WTC11 (cell line): ENCODE measurements around the gene TNFRSF14. TPM values are rescaled to one million over a fixed set of nuclear protein-coding genes. Genes with fewer than 3 reads are reported as not detected.

Source experiments
- ATAC-seq: fragments of 200-7000 bp; cut with Tn5 transposase; 2 replicates; pipeline ENCODE4 v1.10.0; 2021; ENCODE audit warnings: mild to moderate bottlenecking, moderate library complexity
- CTCF ChIA-PET: fragments of 300-600 bp; sonication (Branson Sonifier 250); formaldehyde crosslinking; loops from one replicate; lab custom pipeline; 2021; ENCODE audit warnings: antibody characterized with exemption; lab: Charles Lee
- POLR2A ChIA-PET: fragments of 350-600 bp; sonication (Branson Sonifier 250); formaldehyde crosslinking; loops from one replicate; lab custom pipeline; 2021; ENCODE audit warnings: antibody characterized with exemption; lab: Charles Lee
- DNase-seq: peaks from one replicate; pipeline ENCODE4 v3.0.0; 2021; ENCODE audit warnings: low spot score
- H3K27ac Mint-ChIP-seq: 2 replicates; pipeline ENCODE4 v1.8.0; 2021; ENCODE audit warnings: mixed read lengths
- H3K27me3 Mint-ChIP-seq: 2 replicates; pipeline ENCODE4 v1.8.0; 2021; ENCODE audit warnings: low read depth, mild to moderate bottlenecking, moderate library complexity, mixed read lengths
- H3K36me3 Mint-ChIP-seq: 2 replicates; pipeline ENCODE4 v1.8.0; 2021; ENCODE audit warnings: mixed read lengths
- H3K4me1 Mint-ChIP-seq: 2 replicates; pipeline ENCODE4 v1.8.0; 2022; ENCODE audit warnings: mixed read lengths
- H3K4me3 Mint-ChIP-seq: 2 replicates; pipeline ENCODE4 v1.8.0; 2021; ENCODE audit warnings: mild to moderate bottlenecking, moderate library complexity, mixed read lengths
- H3K9me3 Mint-ChIP-seq: 2 replicates; pipeline ENCODE4 v1.8.0; 2021; ENCODE audit warnings: mixed read lengths
- ATF1 ChIP-seq: sonication (generic); formaldehyde crosslinking; IDR thresholded peaks from 2 replicates; pipeline ENCODE4 v1.8.1; 2023; ENCODE audit warnings: mild to moderate bottlenecking, moderate library complexity, missing genetic modification reagents
- CREB1 ChIP-seq: sonication (generic); formaldehyde crosslinking; IDR thresholded peaks from 2 replicates; pipeline ENCODE4 v1.8.0; 2023; ENCODE audit warnings: mild to moderate bottlenecking, missing genetic modification reagents
- CREM ChIP-seq: sonication (generic); formaldehyde crosslinking; IDR thresholded peaks from 2 replicates; pipeline ENCODE4 v1.8.1; 2022; ENCODE audit warnings: mild to moderate bottlenecking, missing genetic modification reagents, moderate library complexity
- ELF4 ChIP-seq: sonication (generic); formaldehyde crosslinking; IDR thresholded peaks from 2 replicates; pipeline ENCODE4 v1.8.1; 2022; ENCODE audit warnings: low read depth, mild to moderate bottlenecking, moderate library complexity, missing genetic modification reagents
- EMX1 ChIP-seq: fragments of 250-450 bp; sonication (Bioruptor Pico); IDR thresholded peaks from 2 replicates; pipeline ENCODE4 v1.8.0; 2021; ENCODE audit warnings: mild to moderate bottlenecking
- FOXK1 ChIP-seq: sonication (generic); formaldehyde crosslinking; IDR thresholded peaks from 2 replicates; pipeline ENCODE4 v1.8.0; 2022; ENCODE audit warnings: mild to moderate bottlenecking, moderate library complexity, missing genetic modification reagents
- MYBL2 ChIP-seq: sonication (generic); formaldehyde crosslinking; IDR thresholded peaks from 2 replicates; pipeline ENCODE4 v1.8.1; 2023; ENCODE audit warnings: mild to moderate bottlenecking, moderate library complexity, missing genetic modification reagents
- NFYB ChIP-seq: sonication (generic); formaldehyde crosslinking; conservative IDR thresholded peaks from 2 replicates; pipeline ENCODE4 v1.8.0; 2022; ENCODE audit warnings: low read depth, missing genetic modification reagents
- NR1H2 ChIP-seq: sonication (generic); formaldehyde crosslinking; IDR thresholded peaks from 2 replicates; pipeline ENCODE4 v1.9.0; 2021; ENCODE audit warnings: mild to moderate bottlenecking, moderate library complexity, missing genetic modification reagents
- SOX15 ChIP-seq: fragments of 250-450 bp; sonication (Bioruptor Pico); IDR thresholded peaks from 2 replicates; pipeline ENCODE4 v1.9.0; 2021; ENCODE audit warnings: mild to moderate bottlenecking
- SP1 ChIP-seq: sonication (generic); formaldehyde crosslinking; conservative IDR thresholded peaks from 2 replicates; pipeline ENCODE4 v1.8.1; 2022; ENCODE audit warnings: missing genetic modification reagents
- TEAD1 ChIP-seq: sonication (generic); formaldehyde crosslinking; IDR thresholded peaks from 2 replicates; pipeline ENCODE4 v1.8.0; 2022; ENCODE audit warnings: mild to moderate bottlenecking, missing genetic modification reagents
- USF2 ChIP-seq: sonication (generic); formaldehyde crosslinking; IDR thresholded peaks from 2 replicates; pipeline ENCODE4 v1.8.1; 2023; ENCODE audit warnings: mild to moderate bottlenecking, missing genetic modification reagents, moderate library complexity
- ZBTB21 ChIP-seq: sonication (generic); formaldehyde crosslinking; IDR thresholded peaks from 2 replicates; pipeline ENCODE4 v1.8.1; 2023; ENCODE audit warnings: mild to moderate bottlenecking, missing genetic modification reagents, borderline replicate concordance
- ZNF263 ChIP-seq: sonication (generic); formaldehyde crosslinking; IDR thresholded peaks from 2 replicates; pipeline ENCODE4 v1.8.1; 2022; ENCODE audit warnings: low read depth, mild to moderate bottlenecking, moderate library complexity, missing genetic modification reagents
- ZNF416 ChIP-seq: fragments of 250-450 bp; sonication (Bioruptor Pico); IDR thresholded peaks from 2 replicates; pipeline ENCODE4 v1.9.0; 2021; ENCODE audit warnings: mild to moderate bottlenecking, inconsistent platforms
- ZNF671 ChIP-seq: fragments of 250-450 bp; sonication (Bioruptor Pico); IDR thresholded peaks from 2 replicates; pipeline ENCODE4 v1.8.0; 2021; ENCODE audit warnings: mild to moderate bottlenecking
- total RNA-seq: library from RNA; stranded (reverse); gene quantifications from 3 replicates; pipeline ENCODE4 v1.2.3, GENCODE V29; 2021
- TF ChIP-seq, protein P1 (sequence below): sonication (generic); formaldehyde crosslinking; IDR thresholded peaks from 2 replicates; pipeline ENCODE4 v1.8.0; 2022; ENCODE audit warnings: mild to moderate bottlenecking, missing genetic modification reagents
- TF ChIP-seq, protein P2 (sequence below): sonication (generic); formaldehyde crosslinking; IDR thresholded peaks from 2 replicates; pipeline ENCODE4 v1.8.0; 2022; ENCODE audit warnings: mild to moderate bottlenecking, missing genetic modification reagents
- TF ChIP-seq, protein P3 (sequence below): sonication (generic); formaldehyde crosslinking; IDR thresholded peaks from 2 replicates; pipeline ENCODE4 v1.8.1; 2023; ENCODE audit warnings: mild to moderate bottlenecking, missing genetic modification reagents
- TF ChIP-seq, protein P4 (sequence below): fragments of 200-600 bp; IDR thresholded peaks from 2 replicates; pipeline ENCODE4 v1.8.0; 2022; ENCODE audit warnings: antibody characterized with exemption
- TF ChIP-seq, protein P5 (sequence below): sonication (generic); formaldehyde crosslinking; IDR thresholded peaks from 2 replicates; pipeline ENCODE4 v1.8.1; 2022; ENCODE audit warnings: mild to moderate bottlenecking, missing genetic modification reagents, moderate library complexity, borderline replicate concordance

The TNFRSF14 gene
- total RNA-seq, 1 experiment from 2014 or later = 0.87 TPM

- ChIA-PET CTCF (interaction anchor here (0.6 to 4.4 kb wide), 26 partner anchors 9 to 965 kb away, joined by 3 to 61 read pairs (median 4); partner anchors contain the start of genes FAAP20, MORN1, PEX10 and RER1), POLR2A (interaction anchor here (0.9 to 1.4 kb wide), 4 partner anchors 16 to 135 kb away, joined by 3 to 6 read pairs (median 4); partner anchors contain the start of genes MORN1 and RER1)
- Mint-ChIP-seq H3K4me3 (peak within 1 kb of the TSS; percentile 83), H3K4me1 (peaks cover 28% of the 10 kb centered on the region), H3K9me3 (no peaks in the 10 kb centered on the region), H3K36me3 (peaks cover 2% of the 10 kb centered on the region), H3K27me3 (peaks cover 44% of the 10 kb centered on the region), H3K27ac (peak within 1 kb of the TSS; percentile 92; the same call in 1 of the 2 replicates)
- peak; percentile 86 for ATAC-seq
- TF ChIP-seq ELF4 = no peak
- peak; percentile 39; the same call in 1 of the 2 replicates for TF ChIP-seq MYBL2 (CRISPR knock-in tag)
- TF ChIP-seq EMX1 (CRISPR knock-in tag) = 0 out of 2 replicates have a peak, but pooled peaks have one; percentile 7
- peak; percentile 91 for DNase-seq
Observed at GRCh38 chr1:2525920-2526823, 30.0 kb upstream of the TNFRSF14 start, which contains the start of gene PANK4. Gene PANK4, minus strand, starts transcription at chr1:2526596. Its CDS starts 9 bp downstream, at chr1:2526587.

DNA sequence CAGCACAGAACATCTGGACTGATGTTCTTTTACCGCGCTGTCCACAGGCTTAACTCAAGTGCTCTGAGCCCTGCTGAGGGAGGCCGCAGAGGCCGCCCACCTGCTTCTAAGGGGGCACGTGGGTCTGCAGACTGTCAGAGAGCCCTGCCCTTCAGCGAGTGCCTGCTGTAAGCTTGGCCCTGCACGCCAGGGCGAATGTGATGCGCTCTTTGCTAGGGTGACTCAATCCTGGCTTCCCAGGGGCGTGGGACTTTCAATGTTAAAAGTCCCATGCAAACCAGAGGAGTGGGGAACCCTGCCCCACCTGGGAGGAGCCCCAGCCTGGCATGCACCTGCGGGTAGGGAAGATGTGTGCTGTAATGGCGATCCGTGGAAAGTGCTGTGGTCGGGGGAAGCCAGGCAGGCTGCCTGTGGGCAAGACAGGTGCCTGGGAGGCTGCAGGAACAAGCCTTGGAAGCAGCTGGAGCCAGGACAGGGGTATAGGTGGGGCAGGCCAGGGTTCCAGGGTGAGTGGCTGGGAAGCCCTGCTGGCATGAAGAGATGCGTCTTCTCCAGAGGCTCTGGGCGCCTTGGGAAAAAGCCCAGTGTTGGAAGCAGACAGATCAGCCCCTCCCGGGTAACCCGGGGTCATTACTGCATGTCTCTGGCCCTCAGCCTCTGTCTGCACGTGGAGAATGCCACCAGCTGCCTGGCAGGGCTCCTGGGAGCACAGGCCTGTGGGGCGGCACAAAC is 29.2 kb upstream of the TNFRSF14 start:
- peak; percentile 4 for ATAC-seq
- Mint-ChIP-seq H3K4me1 (peaks cover 28% of the 10 kb centered on the region), H3K27me3 (peaks cover 53% of the 10 kb centered on the region), H3K4me3 (peak overlapping the region; percentile 52), H3K27ac (no peak overlapping the region), H3K36me3 (no peaks in the 10 kb centered on the region), H3K9me3 (no peaks in the 10 kb centered on the region)
- ChIA-PET POLR2A (interaction anchor here (1.4 kb wide), 1 partner anchor 19 kb away, joined by 6 read pairs; no protein-coding TSS in a partner anchor), CTCF (interaction anchor here (0.7 to 4.4 kb wide), 18 partner anchors 8 to 964 kb away, joined by 3 to 61 read pairs (median 4); partner anchors contain the start of genes FAAP20, MORN1, PEX10 and RER1)
- DNase-seq = no peak
- TF ChIP-seq, protein P1, sequence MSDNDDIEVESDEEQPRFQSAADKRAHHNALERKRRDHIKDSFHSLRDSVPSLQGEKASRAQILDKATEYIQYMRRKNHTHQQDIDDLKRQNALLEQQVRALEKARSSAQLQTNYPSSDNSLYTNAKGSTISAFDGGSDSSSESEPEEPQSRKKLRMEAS (CRISPR knock-in tag) = 0 out of 2 replicates have a peak, but pooled peaks have one; percentile 47
- no peak for TF ChIP-seq CREM (CRISPR knock-in tag)
- no peak for TF ChIP-seq TEAD1 (CRISPR knock-in tag)
- TF ChIP-seq, protein P2, sequence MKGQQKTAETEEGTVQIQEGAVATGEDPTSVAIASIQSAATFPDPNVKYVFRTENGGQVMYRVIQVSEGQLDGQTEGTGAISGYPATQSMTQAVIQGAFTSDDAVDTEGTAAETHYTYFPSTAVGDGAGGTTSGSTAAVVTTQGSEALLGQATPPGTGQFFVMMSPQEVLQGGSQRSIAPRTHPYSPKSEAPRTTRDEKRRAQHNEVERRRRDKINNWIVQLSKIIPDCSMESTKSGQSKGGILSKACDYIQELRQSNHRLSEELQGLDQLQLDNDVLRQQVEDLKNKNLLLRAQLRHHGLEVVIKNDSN (CRISPR knock-in tag) = peak; percentile 74
- no peak for TF ChIP-seq ZNF416 (CRISPR knock-in tag)
- peak; percentile 65 for TF ChIP-seq USF2 (CRISPR knock-in tag)

DNA sequence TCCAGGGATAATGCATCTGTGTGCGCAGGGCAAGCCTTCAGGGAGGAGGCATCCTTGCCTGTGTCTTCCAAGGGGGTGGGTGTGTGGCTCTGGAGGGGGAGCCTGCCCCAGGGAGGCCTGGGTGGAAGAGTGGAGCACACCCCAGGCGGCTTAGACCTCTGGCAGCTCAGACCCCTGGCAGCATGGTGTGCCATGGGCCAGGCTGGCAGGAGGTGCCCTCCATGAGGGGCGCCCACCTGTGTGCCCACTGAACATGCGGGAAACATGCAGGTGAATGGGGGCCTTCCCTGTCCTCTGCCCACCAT is 28.7 kb upstream of the TNFRSF14 start:
- ATAC-seq (no peak), DNase-seq (no peak)
- ChIA-PET POLR2A (no interaction called here), CTCF (interaction anchor here (2.3 to 4.4 kb wide), 2 partner anchors 13 to 20 kb away, joined by 7 to 61 read pairs; no protein-coding TSS in a partner anchor)
- Mint-ChIP-seq H3K27me3 (peaks cover 56% of the 10 kb centered on the region), H3K36me3 (no peaks in the 10 kb centered on the region), H3K4me3 (no peak overlapping the region), H3K27ac (no peak overlapping the region), H3K4me1 (peaks cover 28% of the 10 kb centered on the region), H3K9me3 (no peaks in the 10 kb centered on the region)
- TF ChIP-seq, protein P3, sequence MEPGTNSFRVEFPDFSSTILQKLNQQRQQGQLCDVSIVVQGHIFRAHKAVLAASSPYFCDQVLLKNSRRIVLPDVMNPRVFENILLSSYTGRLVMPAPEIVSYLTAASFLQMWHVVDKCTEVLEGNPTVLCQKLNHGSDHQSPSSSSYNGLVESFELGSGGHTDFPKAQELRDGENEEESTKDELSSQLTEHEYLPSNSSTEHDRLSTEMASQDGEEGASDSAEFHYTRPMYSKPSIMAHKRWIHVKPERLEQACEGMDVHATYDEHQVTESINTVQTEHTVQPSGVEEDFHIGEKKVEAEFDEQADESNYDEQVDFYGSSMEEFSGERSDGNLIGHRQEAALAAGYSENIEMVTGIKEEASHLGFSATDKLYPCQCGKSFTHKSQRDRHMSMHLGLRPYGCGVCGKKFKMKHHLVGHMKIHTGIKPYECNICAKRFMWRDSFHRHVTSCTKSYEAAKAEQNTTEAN (CRISPR knock-in tag) = no peak
- no peak for TF ChIP-seq SP1
- no peak for TF ChIP-seq ZNF671 (CRISPR knock-in tag)
- TF ChIP-seq ZNF263 (CRISPR knock-in tag) = no peak
- no peak for TF ChIP-seq CREB1 (CRISPR knock-in tag)
- no peak for TF ChIP-seq FOXK1 (CRISPR knock-in tag)
- TF ChIP-seq ATF1 (CRISPR knock-in tag) = no peak
- no peak for TF ChIP-seq NR1H2
- TF ChIP-seq, protein P4, sequence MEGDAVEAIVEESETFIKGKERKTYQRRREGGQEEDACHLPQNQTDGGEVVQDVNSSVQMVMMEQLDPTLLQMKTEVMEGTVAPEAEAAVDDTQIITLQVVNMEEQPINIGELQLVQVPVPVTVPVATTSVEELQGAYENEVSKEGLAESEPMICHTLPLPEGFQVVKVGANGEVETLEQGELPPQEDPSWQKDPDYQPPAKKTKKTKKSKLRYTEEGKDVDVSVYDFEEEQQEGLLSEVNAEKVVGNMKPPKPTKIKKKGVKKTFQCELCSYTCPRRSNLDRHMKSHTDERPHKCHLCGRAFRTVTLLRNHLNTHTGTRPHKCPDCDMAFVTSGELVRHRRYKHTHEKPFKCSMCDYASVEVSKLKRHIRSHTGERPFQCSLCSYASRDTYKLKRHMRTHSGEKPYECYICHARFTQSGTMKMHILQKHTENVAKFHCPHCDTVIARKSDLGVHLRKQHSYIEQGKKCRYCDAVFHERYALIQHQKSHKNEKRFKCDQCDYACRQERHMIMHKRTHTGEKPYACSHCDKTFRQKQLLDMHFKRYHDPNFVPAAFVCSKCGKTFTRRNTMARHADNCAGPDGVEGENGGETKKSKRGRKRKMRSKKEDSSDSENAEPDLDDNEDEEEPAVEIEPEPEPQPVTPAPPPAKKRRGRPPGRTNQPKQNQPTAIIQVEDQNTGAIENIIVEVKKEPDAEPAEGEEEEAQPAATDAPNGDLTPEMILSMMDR = no peak
- TF ChIP-seq, protein P5, sequence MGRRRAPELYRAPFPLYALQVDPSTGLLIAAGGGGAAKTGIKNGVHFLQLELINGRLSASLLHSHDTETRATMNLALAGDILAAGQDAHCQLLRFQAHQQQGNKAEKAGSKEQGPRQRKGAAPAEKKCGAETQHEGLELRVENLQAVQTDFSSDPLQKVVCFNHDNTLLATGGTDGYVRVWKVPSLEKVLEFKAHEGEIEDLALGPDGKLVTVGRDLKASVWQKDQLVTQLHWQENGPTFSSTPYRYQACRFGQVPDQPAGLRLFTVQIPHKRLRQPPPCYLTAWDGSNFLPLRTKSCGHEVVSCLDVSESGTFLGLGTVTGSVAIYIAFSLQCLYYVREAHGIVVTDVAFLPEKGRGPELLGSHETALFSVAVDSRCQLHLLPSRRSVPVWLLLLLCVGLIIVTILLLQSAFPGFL = no peak
- no peak for TF ChIP-seq ZBTB21
- no peak for TF ChIP-seq NFYB (CRISPR knock-in tag)
- no peak for TF ChIP-seq SOX15 (CRISPR knock-in tag)
